NCI-H2171 treated with DMSO at 0.1 percent for 48 hours (cell line): ENCODE results near the gene BCL2A1.
"Not testable (repeated sequence)": the region's sequence is repeated elsewhere in the genome, so short reads cannot be mapped to it uniquely, and the experiment has no call there.

ENCODE experiments used
- DNase-seq: peaks from one replicate; lab custom pipeline; 2025; lab: John Stamatoyannopoulos, UW

Gene BCL2A1

GRCh38 chr15:79923515-79924169 is 47.4 kb downstream of the BCL2A1 start:
- DNase-seq, result peak; percentile 98

DNA sequence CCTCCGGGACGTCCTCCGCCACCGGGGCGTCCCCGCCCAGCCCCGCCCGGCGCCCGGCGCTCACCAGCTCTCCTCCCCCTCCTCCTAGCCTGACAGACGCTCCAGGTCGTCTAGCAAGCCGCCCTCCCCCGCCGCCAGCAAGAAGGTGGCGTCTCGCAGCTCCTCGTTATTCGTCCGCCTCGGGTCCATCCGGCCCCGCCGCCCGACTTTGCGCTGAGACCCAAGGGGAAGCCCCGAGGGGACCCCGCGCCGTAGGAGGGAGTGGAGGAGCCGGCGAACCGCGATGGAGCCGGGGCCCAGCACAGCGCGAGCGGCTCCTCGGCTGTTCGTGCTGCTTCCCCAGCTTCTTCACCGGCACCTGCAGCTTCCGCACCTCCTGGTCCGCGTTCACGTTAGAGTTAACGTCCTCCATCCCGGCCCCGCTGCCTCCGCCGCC is 47.9 kb downstream of the BCL2A1 start:
- peak; percentile 66 for DNase-seq

DNA sequence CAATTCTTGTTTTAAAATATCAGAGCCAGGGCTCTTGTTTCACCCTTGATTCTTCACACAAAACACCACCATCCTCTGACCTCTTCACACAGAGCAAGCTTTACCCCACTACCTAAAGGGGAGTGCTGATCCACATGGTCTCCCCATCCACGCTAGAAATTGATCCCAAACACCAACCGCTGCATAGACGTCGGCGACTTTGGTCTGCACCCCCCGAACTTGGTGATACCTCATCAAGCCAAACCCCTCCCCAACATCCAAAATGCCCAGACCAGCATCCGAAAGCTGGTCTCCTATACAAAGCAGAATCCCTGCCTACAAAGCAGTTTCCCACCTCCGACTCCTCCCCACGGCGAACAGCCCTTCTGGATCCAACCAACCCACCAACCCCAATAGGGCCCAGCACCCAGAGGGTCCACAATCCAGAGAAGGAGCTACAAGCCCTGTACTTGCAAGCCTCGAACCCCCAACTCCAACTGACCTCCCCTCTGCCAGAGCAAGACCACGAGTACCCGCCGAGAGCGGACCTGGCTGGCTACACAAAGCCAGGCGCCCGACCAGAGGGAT is 48.4 kb downstream of the BCL2A1 start:
- DNase-seq, result peak; percentile 42

GRCh38 chr15:79919749-79920511 is 51.1 kb downstream of the BCL2A1 start:
- no peak for DNase-seq

GRCh38 chr15:79919090-79919748 is 51.8 kb downstream of the BCL2A1 start:
- DNase-seq, result no peak

GRCh38 chr15:79918278-79918677 is 52.7 kb downstream of the BCL2A1 start:
- no peak for DNase-seq

DNA sequence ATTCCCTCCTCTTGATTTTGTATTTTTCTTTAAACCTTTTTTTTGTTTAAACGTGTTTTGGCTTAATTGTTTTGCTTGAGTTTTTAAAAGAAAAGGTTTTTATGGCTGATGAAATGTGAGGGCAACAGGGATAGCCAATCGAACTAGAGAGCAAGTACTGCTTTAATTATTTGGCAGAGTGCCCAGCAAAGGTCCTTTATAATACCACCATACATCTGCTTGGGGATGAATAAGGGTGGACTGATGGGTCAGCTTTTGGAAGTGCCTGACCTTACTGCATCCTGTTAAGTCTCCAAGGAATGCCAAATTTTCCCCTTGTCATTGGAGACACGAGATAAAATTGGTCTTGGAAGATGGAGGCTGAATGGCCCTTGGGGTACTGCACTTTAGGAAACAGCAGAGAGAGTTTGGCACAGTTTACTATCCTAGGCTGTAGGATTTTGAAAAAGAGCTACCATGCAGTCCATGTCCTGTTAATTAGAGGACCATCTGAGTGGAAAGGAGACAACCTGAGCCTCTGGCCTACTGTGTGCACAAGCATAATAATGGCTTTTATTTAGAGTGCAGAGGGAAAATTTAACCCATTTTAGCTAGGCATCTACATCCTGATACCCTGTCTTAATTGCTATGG is 54.4 kb downstream of the BCL2A1 start:
- no peak for DNase-seq

GRCh38 chr15:79915776-79916501 is 55.1 kb downstream of the BCL2A1 start:
- not testable (repeated sequence) for DNase-seq

- no peak for DNase-seq
Measured at GRCh38 chr15:79914728-79915127, 56.3 kb downstream of the BCL2A1 start.
